Dendritic cell treated with granulocyte-macrophage colony-stimulating factor and Interleukin-4, amounts not matched to agents 40 ng/mL and 50 ng/mL, for 4 days (primary cell): ENCODE results near the gene RRP9.

Source experiments
- H3K27ac Mint-ChIP-seq: one replicate; pipeline ENCODE4 v1.8.0; 2022; ENCODE audit warnings: mild to moderate bottlenecking, mixed read lengths
- H3K27me3 Mint-ChIP-seq: one replicate; pipeline ENCODE4 v1.8.0; 2022; ENCODE audit warnings: mild to moderate bottlenecking, mixed read lengths
- H3K36me3 Mint-ChIP-seq: one replicate; pipeline ENCODE4 v1.8.0; 2022; ENCODE audit warnings: low read depth, mixed read lengths
- H3K4me1 Mint-ChIP-seq: one replicate; pipeline ENCODE4 v1.8.0; 2022; ENCODE audit warnings: low read depth, mixed read lengths
- H3K4me3 Mint-ChIP-seq: one replicate; pipeline ENCODE4 v1.8.0; 2022; ENCODE audit warnings: mild to moderate bottlenecking, moderate library complexity, mixed read lengths
- H3K9me3 Mint-ChIP-seq: one replicate; pipeline ENCODE4 v1.8.0; 2022; ENCODE audit warnings: mixed read lengths
- intact Hi-C: fragments of 100-400 bp; cut with micrococcal nuclease; formaldehyde crosslinking; loops from one replicate; pipeline ENCODE4 v1.15.0; 2022

Gene RRP9

GRCh38 chr3:51978143-51978502 lies 36.4 kb upstream of the RRP9 start:
- Mint-ChIP-seq H3K27me3 (no peaks in the 10 kb centered on the region), H3K27ac (no peak overlapping the region), H3K9me3 (no peaks in the 10 kb centered on the region), H3K4me1 (peaks cover 62% of the 10 kb centered on the region), H3K36me3 (peaks cover 35% of the 10 kb centered on the region), H3K4me3 (no peak overlapping the region)
- intact Hi-C loops = no loop called here

DNA sequence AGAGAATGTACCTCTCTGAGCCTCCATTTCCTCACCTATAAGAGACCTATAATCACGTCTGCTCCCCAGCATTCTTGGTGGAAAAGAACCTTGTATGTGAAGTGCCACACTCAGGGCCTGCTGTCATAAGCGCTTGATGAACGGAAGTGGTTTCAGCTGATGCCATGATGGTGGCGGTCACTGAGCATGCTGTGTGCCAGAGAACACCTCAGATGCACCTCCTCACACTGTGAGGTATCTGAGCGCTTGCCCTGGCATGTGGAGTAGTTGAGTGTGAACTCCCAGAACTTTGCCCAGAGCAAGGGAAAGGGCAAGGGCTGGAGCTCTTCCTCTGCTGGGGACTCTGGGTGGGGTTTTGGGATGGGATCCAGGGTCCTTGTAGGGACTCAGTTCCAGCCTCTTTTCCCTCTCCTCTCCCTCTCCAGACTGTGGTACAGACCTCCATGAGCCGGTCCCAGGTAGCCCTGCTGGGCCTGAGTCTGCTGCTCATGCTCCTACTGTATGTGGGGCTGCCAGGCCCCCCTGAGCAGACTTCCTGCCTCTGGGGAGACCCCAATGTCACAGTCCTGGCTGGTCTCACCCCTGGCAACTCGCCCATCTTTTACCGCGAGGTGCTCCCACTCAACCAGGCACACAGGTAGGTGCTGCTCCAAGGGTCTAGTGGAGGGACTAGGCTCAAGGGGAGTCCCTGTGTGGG lies 35.9 kb upstream of the RRP9 start:
- H3K36me3 Mint-ChIP-seq = peaks cover 30% of the 10 kb centered on the region
- H3K4me1 Mint-ChIP-seq = peaks cover 58% of the 10 kb centered on the region
- no peak overlapping the region for H3K4me3 Mint-ChIP-seq
- intact Hi-C loops = no loop called here
- H3K27ac Mint-ChIP-seq = no peak overlapping the region
- no peaks in the 10 kb centered on the region for H3K27me3 Mint-ChIP-seq
- no peaks in the 10 kb centered on the region for H3K9me3 Mint-ChIP-seq

DNA sequence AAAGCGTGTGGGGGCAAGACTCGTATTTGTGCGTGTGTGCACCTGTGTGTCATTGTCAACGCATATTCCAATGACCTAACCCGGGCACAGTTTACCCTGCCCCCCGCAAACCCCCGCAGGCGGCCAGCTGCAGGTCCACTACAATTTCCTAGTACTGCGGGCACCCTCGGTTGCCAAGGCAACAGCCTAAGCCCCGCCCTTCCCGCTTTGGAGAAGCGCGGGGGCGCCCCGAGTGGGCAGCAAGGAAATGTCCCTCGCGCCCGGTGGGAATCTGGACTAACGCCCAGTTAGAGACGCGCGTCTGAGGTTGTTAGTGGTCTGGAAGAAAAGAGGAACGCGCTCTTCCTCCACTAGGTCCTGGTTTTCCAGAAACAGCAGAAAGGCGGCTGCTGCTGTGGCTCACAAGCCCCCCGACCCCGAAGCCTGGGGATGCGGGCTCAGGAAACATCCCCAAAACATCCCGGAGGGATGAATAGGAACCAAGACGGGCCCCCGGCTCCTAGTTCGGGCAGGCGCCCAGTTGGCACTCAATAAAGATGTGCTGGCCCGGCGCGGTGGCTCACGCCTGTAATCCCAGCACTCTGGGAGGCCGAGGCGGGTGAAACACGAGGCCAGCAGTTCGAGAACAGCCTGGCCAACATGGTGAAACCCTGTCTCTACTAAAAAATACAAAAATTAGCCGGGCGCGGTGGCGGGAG lies 34.3 kb upstream of the RRP9 start:
- H3K4me1 Mint-ChIP-seq = peaks cover 51% of the 10 kb centered on the region

GRCh38 chr3:51974963-51975851 lies 33.5 kb upstream of the RRP9 start, which contains the start of gene ABHD14A:
Gene ABHD14A, plus strand, starts transcription at chr3:51975064. Its CDS starts 72 bp downstream, at chr3:51975136.
- H3K27ac Mint-ChIP-seq = peak within 1 kb of the TSS; percentile 96
- peak within 1 kb of the TSS; percentile 92 for H3K4me3 Mint-ChIP-seq
- H3K4me1 Mint-ChIP-seq = peaks cover 44% of the 10 kb centered on the region
- H3K36me3 Mint-ChIP-seq = peaks cover 15% of the 10 kb centered on the region
- intact Hi-C loops = loop anchor here (1.0 kb wide), 1 partner anchor 33 kb away; the partner anchor contains the start of gene PARP3
- no peaks in the 10 kb centered on the region for H3K27me3 Mint-ChIP-seq
- no peaks in the 10 kb centered on the region for H3K9me3 Mint-ChIP-seq

More for the DNA sequence above, 34.3 kb upstream of the RRP9 start:
- Mint-ChIP-seq H3K36me3 (peaks cover 23% of the 10 kb centered on the region), H3K27ac (peak overlapping the region; percentile 96), H3K4me3 (peak overlapping the region; percentile 92), H3K27me3 (no peaks in the 10 kb centered on the region), H3K9me3 (no peaks in the 10 kb centered on the region)
- intact Hi-C loops = no loop called here

GRCh38 chr3:51974277-51974962 lies 32.7 kb upstream of the RRP9 start:
- intact Hi-C loops = loop anchor here (1.0 kb wide), 1 partner anchor 32 kb away; the partner anchor contains the start of gene PARP3
- peaks cover 45% of the 10 kb centered on the region for H3K4me1 Mint-ChIP-seq

GRCh38 chr3:51971350-51971749 lies 29.6 kb upstream of the RRP9 start:
- Mint-ChIP-seq H3K9me3 (no peaks in the 10 kb centered on the region), H3K27me3 (peaks cover 26% of the 10 kb centered on the region), H3K36me3 (peaks cover 27% of the 10 kb centered on the region), H3K4me1 (peaks cover 57% of the 10 kb centered on the region), H3K4me3 (no peak overlapping the region), H3K27ac (no peak overlapping the region)
- intact Hi-C loops = no loop called here

More at GRCh38 chr3:51974277-51974962, 32.7 kb upstream of the RRP9 start:
- peaks cover 3% of the 10 kb centered on the region for H3K27me3 Mint-ChIP-seq
- H3K4me3 Mint-ChIP-seq = peak overlapping the region; percentile 92
- no peaks in the 10 kb centered on the region for H3K9me3 Mint-ChIP-seq
- H3K27ac Mint-ChIP-seq = peak overlapping the region; percentile 96
- H3K36me3 Mint-ChIP-seq = peaks cover 21% of the 10 kb centered on the region

- Mint-ChIP-seq H3K9me3 (no peaks in the 10 kb centered on the region), H3K4me1 (peaks cover 52% of the 10 kb centered on the region)
These were observed 29.0 kb upstream of the RRP9 start for GRCh38 chr3:51970606-51971300.

DNA sequence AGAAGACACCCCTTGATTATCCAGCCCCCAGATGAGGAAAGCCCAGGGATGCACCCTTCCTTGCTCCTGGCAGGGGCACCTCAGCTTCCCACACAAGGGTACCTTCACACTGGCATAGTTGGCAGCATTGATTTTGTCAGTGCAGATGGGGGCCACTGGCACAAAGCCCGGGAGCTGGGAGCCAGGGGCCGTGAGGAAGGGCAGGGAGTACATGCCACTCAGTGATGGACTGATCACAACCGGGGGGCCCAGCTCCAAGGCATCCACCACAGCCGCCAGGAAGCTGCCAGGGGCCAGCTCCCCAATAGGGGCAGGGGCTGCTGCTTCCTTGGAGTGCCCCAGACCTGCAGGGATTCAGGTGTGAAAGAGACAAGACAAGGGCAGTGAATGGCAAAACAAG lies 28.1 kb upstream of the RRP9 start:
- H3K27ac Mint-ChIP-seq = no peak overlapping the region
- H3K4me3 Mint-ChIP-seq = no peak overlapping the region
- H3K27me3 Mint-ChIP-seq = peaks cover 41% of the 10 kb centered on the region
- H3K36me3 Mint-ChIP-seq = peaks cover 19% of the 10 kb centered on the region
- H3K9me3 Mint-ChIP-seq = no peaks in the 10 kb centered on the region
- peaks cover 43% of the 10 kb centered on the region for H3K4me1 Mint-ChIP-seq
- intact Hi-C loops = loop anchor here (2.0 kb wide), 1 partner anchor 15 kb away; the partner anchor contains the start of gene GPR62

More at GRCh38 chr3:51970606-51971300, 29.0 kb upstream of the RRP9 start:
- no peak overlapping the region for H3K27ac Mint-ChIP-seq
- no peak overlapping the region for H3K4me3 Mint-ChIP-seq
- intact Hi-C loops = no loop called here
- peaks cover 27% of the 10 kb centered on the region for H3K36me3 Mint-ChIP-seq
- H3K27me3 Mint-ChIP-seq = peaks cover 31% of the 10 kb centered on the region

- Mint-ChIP-seq H3K4me3 (no peak overlapping the region), H3K27me3 (peaks cover 48% of the 10 kb centered on the region), H3K27ac (no peak overlapping the region), H3K9me3 (no peaks in the 10 kb centered on the region), H3K36me3 (peaks cover 19% of the 10 kb centered on the region), H3K4me1 (peaks cover 35% of the 10 kb centered on the region)
- intact Hi-C loops = loop anchor here (2.0 kb wide), 1 partner anchor 14 kb away; the partner anchor contains the start of gene GPR62
These were observed 27.4 kb upstream of the RRP9 start for GRCh38 chr3:51968883-51969678.

GRCh38 chr3:51968170-51968775 lies 26.6 kb upstream of the RRP9 start:
- H3K4me3 Mint-ChIP-seq = peak overlapping the region; percentile 87
- intact Hi-C loops = loop anchor here (2.0 kb wide), 1 partner anchor 13 kb away; the partner anchor contains the start of gene GPR62
- peaks cover 28% of the 10 kb centered on the region for H3K4me1 Mint-ChIP-seq
- H3K27ac Mint-ChIP-seq = peak overlapping the region; percentile 44
- H3K36me3 Mint-ChIP-seq = peaks cover 12% of the 10 kb centered on the region
- peaks cover 55% of the 10 kb centered on the region for H3K27me3 Mint-ChIP-seq
- no peaks in the 10 kb centered on the region for H3K9me3 Mint-ChIP-seq

DNA sequence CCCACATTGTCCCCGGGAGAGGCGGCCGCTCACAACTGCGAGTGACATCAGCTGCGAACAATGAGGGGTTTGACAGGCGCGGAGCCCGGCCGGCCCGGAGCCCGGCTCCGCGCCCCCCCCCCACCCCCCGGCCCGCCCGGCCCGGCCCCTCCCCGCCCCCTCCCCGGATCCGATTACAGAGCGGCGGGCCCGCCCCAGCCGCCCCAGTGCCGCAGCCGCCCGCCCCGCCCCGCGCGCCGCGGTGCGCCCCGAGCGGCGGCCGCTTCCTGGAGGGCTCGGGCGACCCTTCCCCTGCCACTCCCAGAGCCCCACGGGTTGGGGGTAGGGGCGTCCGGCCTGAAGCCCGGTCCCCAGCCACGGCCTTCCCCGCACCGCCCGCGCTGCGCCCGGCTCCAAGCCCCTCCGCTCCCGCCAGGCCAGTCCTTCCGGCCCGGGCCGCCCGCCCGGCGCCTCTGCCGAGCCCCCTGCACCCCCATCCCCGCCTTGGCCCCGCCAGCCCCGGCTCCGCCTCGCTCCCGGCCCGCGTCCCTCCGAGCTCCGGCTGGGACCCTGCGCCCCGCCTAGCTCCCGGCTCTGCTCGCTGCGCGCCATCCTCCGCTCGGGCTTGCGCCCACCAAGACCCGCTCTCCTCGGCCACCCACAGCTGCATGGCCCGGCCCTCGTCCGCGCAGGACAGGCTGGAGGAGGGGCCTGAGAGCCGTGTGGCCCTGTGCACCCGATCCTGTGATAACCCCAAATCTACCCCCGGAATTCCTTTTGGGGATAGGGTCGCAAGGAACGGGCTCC lies 25.9 kb upstream of the RRP9 start, which contains the start of gene PCBP4:
Gene PCBP4 (minus strand): TSS at position 71 of the 786 bp plus-strand sequence. CDS start 6,214 bp downstream, outside the sequence.
- peak within 1 kb of the TSS; percentile 44 for H3K27ac Mint-ChIP-seq
- peaks cover 12% of the 10 kb centered on the region for H3K36me3 Mint-ChIP-seq
- H3K4me3 Mint-ChIP-seq = peak within 1 kb of the TSS; percentile 87
- intact Hi-C loops = loop anchor here (2.0 kb wide), 1 partner anchor 13 kb away; the partner anchor contains the start of gene GPR62
- peaks cover 28% of the 10 kb centered on the region for H3K4me1 Mint-ChIP-seq
- H3K9me3 Mint-ChIP-seq = no peaks in the 10 kb centered on the region
- H3K27me3 Mint-ChIP-seq = peaks cover 62% of the 10 kb centered on the region
